Right lobe of liver (tissue), 6 donors: ENCODE results near the gene HYLS1. TPM values are rescaled to one million over a fixed set of nuclear protein-coding genes. Genes with fewer than 3 reads are reported as not detected.

Experiments
- ATAC-seq, 4 donors: fragments of 200-7000 bp; cut with Tn5 transposase; one replicate each; pipeline ENCODE4 v1.9.1; 2020; ENCODE audit warnings: mild to moderate bottlenecking in 4 of 4, moderate library complexity in 4 of 4
- DNase-seq, 3 donors: peaks; one replicate each; pipeline ENCODE4 v3.0.0-alpha.2; 2020
- H3K27ac ChIP-seq, 3 donors: fragments of 200-600 bp; one replicate each; pipeline ENCODE4 v1.8.0; 2022
- H3K27me3 ChIP-seq, 2 donors: fragments of 200-600 bp; one replicate each; pipeline ENCODE4 v1.8.0; 2022
- H3K36me3 ChIP-seq, 4 donors: fragments of 200-600 bp; sonication (generic) in 1 of 4; one replicate each; pipeline versions ENCODE4 v1.5.1 to v1.8.0; 2017 to 2022; ENCODE audit warnings: control low read depth in 1 of 4
- H3K4me1 ChIP-seq, 4 donors: fragments of 200-600 bp; sonication (generic) in 1 of 4; one replicate each; pipeline versions ENCODE4 v1.5.1 to v1.8.0; 2017 to 2022; ENCODE audit warnings: control low read depth in 1 of 4
- H3K4me3 ChIP-seq, 3 donors: fragments of 200-600 bp; one replicate each; pipeline ENCODE4 v1.8.0; 2022
- H3K9me3 ChIP-seq, 4 donors: fragments of 200-600 bp; sonication (generic) in 1 of 4; one replicate each; pipeline versions ENCODE4 v1.5.1 to v1.8.0; 2017 to 2022; ENCODE audit warnings: control low read depth in 1 of 4
- CTCF ChIP-seq, 4 donors: fragments of 200-600 bp in 3 of 4; fragments of 450-650 bp in 1 of 4; IDR thresholded peaks; one replicate each; pipeline versions ENCODE4 v1.5.1 to v1.8.0; 2016 to 2022; ENCODE audit warnings: antibody characterized with exemption in 4 of 4, mild to moderate bottlenecking in 2 of 4
- POLR2A ChIP-seq: fragments of 450-650 bp; IDR thresholded peaks from one replicate; pipeline ENCODE4 v1.6.1; 2017; ENCODE audit warnings: antibody characterized with exemption, mild to moderate bottlenecking
- WGBS: methylation state at CpG from one replicate; pipeline ENCODE4 v1.1.6; 2018; ENCODE audit warnings: low coverage, low lambda C conversion rate; ENCODE audit not compliant: insufficient coverage; ENCODE audit errors: missing lambda C conversion rate; 5-methylcytosine and 5-hydroxymethylcytosine counted together
- intact Hi-C, 2 donors: fragments of 100-400 bp; cut with DNase I; formaldehyde crosslinking; loops; one replicate each; pipeline versions ENCODE4 v1.11.2 to v1.14.1; 2022
- total RNA-seq, 6 experiments: library from RNA; depleted of rRNA in 2 of 6; stranded (reverse); fragments of >200 nt in 2 of 6; fragmentation: NEBNext Ultra II Directional in 3 of 6; extraction: Animal tissue kit (Norgen Biotek cat#: 25700) in 3 of 6; gene quantifications; one replicate each; pipeline versions ENCODE4 v1.1.0 to v1.2.4, GENCODE V29; 2016 to 2023
- donor health status: DM: no; HTN: yes; CAD: no.
- donor health status: DM: no; HTN: no; CAD: no.
- donor health status: DM: no; HTN: no; CAD: no.
- donor health status: DM: no; HTN: yes; CAD: no.
- donor health status: DM: no; HTN: yes; CAD: no.

HYLS1 gene
- total RNA-seq, 6 experiments from 2014 or later: 1.7 to 3.5 (median 3.2) TPM

- no peaks in the 10 kb centered on the region for H3K27me3 ChIP-seq
- H3K4me1 ChIP-seq: no peaks in the 10 kb centered on the region
- H3K4me3 ChIP-seq: no peak overlapping the region
- intact Hi-C loops: no loop called here
- WGBS: 60% methylated on average over 1 of the region's 5 CpGs
- DNase-seq (no peak), ATAC-seq (no peak)
- no peak for TF ChIP-seq POLR2A
- TF ChIP-seq CTCF (IDR thresholded peaks at IDR 0.05): no peak
- no peaks in the 10 kb centered on the region for H3K36me3 ChIP-seq
- H3K27ac ChIP-seq: no peak overlapping the region
- H3K9me3 ChIP-seq: no peaks in the 10 kb centered on the region
These were observed 51.0 kb downstream of the HYLS1 start for GRCh38 chr11:125938418-125938817.

GRCh38 chr11:125939081-125939521, 51.6 kb downstream of the HYLS1 start:
- 68% methylated on average over 3 of the region's 4 CpGs for WGBS
- H3K27ac ChIP-seq: no peak overlapping the region
- ATAC-seq: no peak
- H3K9me3 ChIP-seq: no peaks in the 10 kb centered on the region
- H3K4me3 ChIP-seq: no peak overlapping the region
- no peaks in the 10 kb centered on the region for H3K36me3 ChIP-seq
- no peaks in the 10 kb centered on the region for H3K4me1 ChIP-seq
- intact Hi-C loops: no loop called here
- TF ChIP-seq POLR2A (no peak), CTCF (IDR thresholded peaks at IDR 0.05) (no peak)
- DNase-seq: no peak
- no peaks in the 10 kb centered on the region for H3K27me3 ChIP-seq

- Histone ChIP-seq H3K9me3 (no peaks in the 10 kb centered on the region), H3K4me3 (no peak overlapping the region), H3K27me3 (no peaks in the 10 kb centered on the region), H3K4me1 (no peaks in the 10 kb centered on the region), H3K36me3 (no peaks in the 10 kb centered on the region), H3K27ac (no peak overlapping the region)
- TF ChIP-seq CTCF (IDR thresholded peaks at IDR 0.05) (no peak), POLR2A (no peak)
- DNase-seq (no peak), ATAC-seq (no peak)
- WGBS: 100% methylated on average over 3 of the region's 4 CpGs
- intact Hi-C loops: loop anchor here in 1 of 2 donors (10.0 kb wide), 1 partner anchor 95 kb away; no protein-coding TSS in a partner anchor
These were observed 52.7 kb downstream of the HYLS1 start for GRCh38 chr11:125940145-125940544.

GRCh38 chr11:125941267-125941618, 53.8 kb downstream of the HYLS1 start:
- DNase-seq (no peak), ATAC-seq (no peak)
- Histone ChIP-seq H3K4me1 (no peaks in the 10 kb centered on the region), H3K4me3 (no peak overlapping the region), H3K36me3 (no peaks in the 10 kb centered on the region), H3K27ac (no peak overlapping the region), H3K27me3 (no peaks in the 10 kb centered on the region), H3K9me3 (no peaks in the 10 kb centered on the region)
- intact Hi-C loops: loop anchor here in 1 of 2 donors (10.0 kb wide), 1 partner anchor 94 kb away; no protein-coding TSS in a partner anchor
- WGBS: 51% methylated on average over 3 of the region's 4 CpGs
- TF ChIP-seq CTCF (IDR thresholded peaks at IDR 0.05) (no peak), POLR2A (no peak)
